A549 (cell line): Measurements from ENCODE around the gene SMG9.

Experiments used
- CEBPB ChIP-seq, 2 experiments: fragments of >200 bp in 1 of 2; sonication (Bioruptor Twin) in 1 of 2; formaldehyde crosslinking in 1 of 2; IDR thresholded peaks; 2 replicates each; pipeline ENCODE4 v1.6.1; 2012 to 2016
- CHD2 ChIP-seq: fragments of 150-350 bp; IDR thresholded peaks from 2 replicates; pipeline ENCODE4 v1.6.1; 2014; ENCODE audit warnings: low read length; ENCODE audit not compliant: partially characterized antibody
- EP300 ChIP-seq, 2 experiments: fragments of >200 bp; sonication (Bioruptor Twin); formaldehyde crosslinking; IDR thresholded peaks; 2 replicates in 1 of 2; 3 replicates in 1 of 2; pipeline ENCODE4 v1.6.1; 2016 to 2017
- FOSB ChIP-seq: fragments of 250-450 bp; sonication (Bioruptor Pico); IDR thresholded peaks from 2 replicates; pipeline ENCODE4 v1.5.0; 2020; ENCODE audit warnings: mild to moderate bottlenecking, moderate library complexity
- FOXS1 ChIP-seq: fragments of 250-450 bp; sonication (Bioruptor Pico); IDR thresholded peaks from 2 replicates; pipeline ENCODE4 v1.5.0; 2020; ENCODE audit warnings: mild to moderate bottlenecking, moderate library complexity
- HDAC2 ChIP-seq: fragments of 200-600 bp; sonication (generic); IDR thresholded peaks from 2 replicates; pipeline ENCODE4 v1.6.1; 2016
- NR3C1 ChIP-seq: fragments of >200 bp; sonication (Bioruptor Twin); formaldehyde crosslinking; IDR thresholded peaks from 3 replicates; pipeline ENCODE4 v1.6.1; 2017
- POLR2A ChIP-seq: IDR thresholded peaks from 2 replicates; pipeline ENCODE4 v1.6.1; 2012; ENCODE audit warnings: mild to moderate bottlenecking, low read length
- RAD21 ChIP-seq, 2 experiments: fragments of >200 bp in 1 of 2; sonication (Bioruptor Twin) in 1 of 2; formaldehyde crosslinking in 1 of 2; IDR thresholded peaks in 1 of 2; conservative IDR thresholded peaks in 1 of 2; 2 replicates in 1 of 2; 3 replicates in 1 of 2; pipeline ENCODE4 v1.6.1; 2012 to 2018; ENCODE audit warnings: inconsistent platforms in 1 of 2
- ZFP36 ChIP-seq: fragments of 450-650 bp; IDR thresholded peaks from 2 replicates; pipeline ENCODE4 v1.6.1; 2014; ENCODE audit warnings: borderline replicate concordance; ENCODE audit not compliant: partially characterized antibody
- TF ChIP-seq, protein P1 (sequence below): fragments of >200 bp; sonication (Bioruptor Twin); formaldehyde crosslinking; IDR thresholded peaks from 3 replicates; pipeline ENCODE4 v1.5.1; 2016
- TF ChIP-seq, protein P2 (sequence below): fragments of 200-600 bp; sonication (generic); IDR thresholded peaks from 2 replicates; pipeline ENCODE4 v1.6.1; 2016; ENCODE audit warnings: antibody characterized with exemption, mild to moderate bottlenecking, moderate library complexity
- TF ChIP-seq, protein P3 (sequence below): IDR thresholded peaks from 2 replicates; pipeline ENCODE4 v1.6.1; 2012

DNA sequence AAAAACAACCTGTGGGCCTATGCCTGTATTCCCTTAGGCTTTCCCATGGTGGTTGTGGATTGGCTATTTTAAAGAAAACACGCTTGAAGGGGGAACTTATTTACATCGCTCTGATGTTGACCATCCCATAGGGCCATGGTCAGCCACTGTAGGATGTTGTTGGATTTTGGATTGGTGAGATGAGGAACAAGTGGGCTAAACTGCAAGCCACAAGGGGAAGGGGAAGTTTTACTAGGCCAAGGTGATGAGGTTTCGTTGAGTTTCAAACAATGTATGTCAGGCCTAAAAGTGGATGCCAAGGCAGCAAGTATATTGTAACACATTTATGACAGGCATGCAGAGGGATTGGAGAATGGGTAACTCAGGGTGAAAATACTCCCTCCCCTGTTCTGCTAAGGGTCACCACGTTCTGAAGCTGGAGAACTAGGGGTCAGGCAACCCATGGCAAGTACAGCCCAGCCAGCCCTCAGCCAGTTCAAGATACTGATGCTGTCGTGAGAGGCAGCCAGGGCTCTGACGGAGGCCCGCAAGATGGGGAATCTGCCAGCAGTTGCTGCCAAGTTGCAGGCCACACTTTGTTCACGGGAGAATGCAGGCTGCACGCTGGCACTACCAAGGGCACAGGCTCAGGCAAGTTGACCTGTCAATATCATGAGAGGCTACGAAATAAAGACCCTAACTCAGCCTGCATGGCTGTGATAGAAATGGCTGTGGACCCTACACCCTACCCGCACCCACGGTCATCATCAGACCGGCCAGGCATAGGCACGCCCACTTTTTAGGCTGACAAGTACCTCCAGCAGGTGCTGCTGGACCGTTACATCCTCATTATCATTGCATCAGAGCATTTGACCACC is 27.8 kb downstream of the SMG9 start:
- TF ChIP-seq, protein P1, sequence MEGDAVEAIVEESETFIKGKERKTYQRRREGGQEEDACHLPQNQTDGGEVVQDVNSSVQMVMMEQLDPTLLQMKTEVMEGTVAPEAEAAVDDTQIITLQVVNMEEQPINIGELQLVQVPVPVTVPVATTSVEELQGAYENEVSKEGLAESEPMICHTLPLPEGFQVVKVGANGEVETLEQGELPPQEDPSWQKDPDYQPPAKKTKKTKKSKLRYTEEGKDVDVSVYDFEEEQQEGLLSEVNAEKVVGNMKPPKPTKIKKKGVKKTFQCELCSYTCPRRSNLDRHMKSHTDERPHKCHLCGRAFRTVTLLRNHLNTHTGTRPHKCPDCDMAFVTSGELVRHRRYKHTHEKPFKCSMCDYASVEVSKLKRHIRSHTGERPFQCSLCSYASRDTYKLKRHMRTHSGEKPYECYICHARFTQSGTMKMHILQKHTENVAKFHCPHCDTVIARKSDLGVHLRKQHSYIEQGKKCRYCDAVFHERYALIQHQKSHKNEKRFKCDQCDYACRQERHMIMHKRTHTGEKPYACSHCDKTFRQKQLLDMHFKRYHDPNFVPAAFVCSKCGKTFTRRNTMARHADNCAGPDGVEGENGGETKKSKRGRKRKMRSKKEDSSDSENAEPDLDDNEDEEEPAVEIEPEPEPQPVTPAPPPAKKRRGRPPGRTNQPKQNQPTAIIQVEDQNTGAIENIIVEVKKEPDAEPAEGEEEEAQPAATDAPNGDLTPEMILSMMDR = no peak
- TF ChIP-seq CHD2 = no peak
- TF ChIP-seq POLR2A = no peak
- no peak for TF ChIP-seq ZFP36
- TF ChIP-seq, protein P2, sequence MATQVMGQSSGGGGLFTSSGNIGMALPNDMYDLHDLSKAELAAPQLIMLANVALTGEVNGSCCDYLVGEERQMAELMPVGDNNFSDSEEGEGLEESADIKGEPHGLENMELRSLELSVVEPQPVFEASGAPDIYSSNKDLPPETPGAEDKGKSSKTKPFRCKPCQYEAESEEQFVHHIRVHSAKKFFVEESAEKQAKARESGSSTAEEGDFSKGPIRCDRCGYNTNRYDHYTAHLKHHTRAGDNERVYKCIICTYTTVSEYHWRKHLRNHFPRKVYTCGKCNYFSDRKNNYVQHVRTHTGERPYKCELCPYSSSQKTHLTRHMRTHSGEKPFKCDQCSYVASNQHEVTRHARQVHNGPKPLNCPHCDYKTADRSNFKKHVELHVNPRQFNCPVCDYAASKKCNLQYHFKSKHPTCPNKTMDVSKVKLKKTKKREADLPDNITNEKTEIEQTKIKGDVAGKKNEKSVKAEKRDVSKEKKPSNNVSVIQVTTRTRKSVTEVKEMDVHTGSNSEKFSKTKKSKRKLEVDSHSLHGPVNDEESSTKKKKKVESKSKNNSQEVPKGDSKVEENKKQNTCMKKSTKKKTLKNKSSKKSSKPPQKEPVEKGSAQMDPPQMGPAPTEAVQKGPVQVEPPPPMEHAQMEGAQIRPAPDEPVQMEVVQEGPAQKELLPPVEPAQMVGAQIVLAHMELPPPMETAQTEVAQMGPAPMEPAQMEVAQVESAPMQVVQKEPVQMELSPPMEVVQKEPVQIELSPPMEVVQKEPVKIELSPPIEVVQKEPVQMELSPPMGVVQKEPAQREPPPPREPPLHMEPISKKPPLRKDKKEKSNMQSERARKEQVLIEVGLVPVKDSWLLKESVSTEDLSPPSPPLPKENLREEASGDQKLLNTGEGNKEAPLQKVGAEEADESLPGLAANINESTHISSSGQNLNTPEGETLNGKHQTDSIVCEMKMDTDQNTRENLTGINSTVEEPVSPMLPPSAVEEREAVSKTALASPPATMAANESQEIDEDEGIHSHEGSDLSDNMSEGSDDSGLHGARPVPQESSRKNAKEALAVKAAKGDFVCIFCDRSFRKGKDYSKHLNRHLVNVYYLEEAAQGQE = no peak
- TF ChIP-seq EP300 (IDR thresholded peaks at IDR 0.05) = no peak
- no peak for TF ChIP-seq FOXS1
- TF ChIP-seq, protein P3, sequence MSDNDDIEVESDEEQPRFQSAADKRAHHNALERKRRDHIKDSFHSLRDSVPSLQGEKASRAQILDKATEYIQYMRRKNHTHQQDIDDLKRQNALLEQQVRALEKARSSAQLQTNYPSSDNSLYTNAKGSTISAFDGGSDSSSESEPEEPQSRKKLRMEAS = no peak
- TF ChIP-seq CEBPB (IDR thresholded peaks at IDR 0.05) = no peak
- no peak for TF ChIP-seq NR3C1
- no peak for TF ChIP-seq FOSB (CRISPR knock-in tag)
- TF ChIP-seq HDAC2 = no peak
- TF ChIP-seq RAD21 (conservative IDR thresholded peaks at IDR 0.05 in 1 of 2, IDR thresholded peaks at IDR 0.05 in 1 of 2) = no peak
